NK-92 treated with Interleukin-12 subunit alpha and Interleukin-12 subunit beta, amount 100 ng/mL, for 24 hours (cell line): ENCODE measurements around the gene CADPS2.

Experiments
- DNase-seq: peaks from one replicate; lab custom pipeline; 2025; lab: John Stamatoyannopoulos, UW

The CADPS2 gene

GRCh38 chr7:122364761-122365280 lies 521.4 kb downstream of the CADPS2 start:
- no peak for DNase-seq

GRCh38 chr7:122363144-122363543 lies 523.1 kb downstream of the CADPS2 start:
- no peak for DNase-seq

- no peak for DNase-seq
Measured at GRCh38 chr7:122362473-122362872, 523.8 kb downstream of the CADPS2 start.

- DNase-seq, result no peak
Measured at GRCh38 chr7:122354656-122355055, 531.6 kb downstream of the CADPS2 start.

- DNase-seq, result no peak
Measured at GRCh38 chr7:122352454-122352853, 533.8 kb downstream of the CADPS2 start.

- no peak for DNase-seq
Measured at GRCh38 chr7:122350701-122351100, 535.6 kb downstream of the CADPS2 start.

- DNase-seq, result no peak
Measured at GRCh38 chr7:122344303-122344620, 542.0 kb downstream of the CADPS2 start.

- DNase-seq, result no peak
Measured at GRCh38 chr7:122343601-122344302, 542.5 kb downstream of the CADPS2 start.

- no peak for DNase-seq
Measured at GRCh38 chr7:122340427-122340826, 545.8 kb downstream of the CADPS2 start.

GRCh38 chr7:122339145-122339904 lies 546.9 kb downstream of the CADPS2 start:
- no peak for DNase-seq

- DNase-seq, result no peak
Measured at GRCh38 chr7:122337011-122337410, 549.2 kb downstream of the CADPS2 start.

GRCh38 chr7:122329145-122329802 lies 557.0 kb downstream of the CADPS2 start:
- DNase-seq, result no peak

GRCh38 chr7:122327969-122328368 lies 558.3 kb downstream of the CADPS2 start:
- no peak for DNase-seq

GRCh38 chr7:122316467-122317388 lies 569.5 kb downstream of the CADPS2 start:
- DNase-seq, result no peak

- no peak for DNase-seq
Measured at GRCh38 chr7:122315507-122316466, 570.5 kb downstream of the CADPS2 start.

GRCh38 chr7:122314284-122314683 lies 572.0 kb downstream of the CADPS2 start:
- DNase-seq, result no peak

GRCh38 chr7:122312789-122313188 lies 573.5 kb downstream of the CADPS2 start:
- DNase-seq, result no peak

GRCh38 chr7:122311734-122312450 lies 574.4 kb downstream of the CADPS2 start:
- no peak for DNase-seq

- no peak for DNase-seq
Measured at GRCh38 chr7:122311050-122311700, 575.1 kb downstream of the CADPS2 start.
